Gastroesophageal sphincter (tissue), 3 donors: ENCODE measurements around the gene PARD3.

Source experiments
- EP300 ChIP-seq: sonication (generic); formaldehyde crosslinking; IDR thresholded peaks from one replicate; pipeline ENCODE4 v1.6.1; 2017; ENCODE audit warnings: antibody characterized with exemption, mild to moderate bottlenecking
- POLR2A ChIP-seq, 2 donors: fragments of 450-650 bp; IDR thresholded peaks; one replicate each; pipeline ENCODE4 v1.6.1; 2017; ENCODE audit warnings: antibody characterized with exemption in 2 of 2, mild to moderate bottlenecking in 2 of 2, moderate library complexity in 1 of 2
- TF ChIP-seq, protein P1 (sequence below), 4 experiments: fragments of 200-600 bp in 2 of 4; fragments of 450-650 bp in 2 of 4; sonication (generic) in 1 of 4; IDR thresholded peaks; one replicate each; pipeline ENCODE4 v1.5.1; 2017 to 2019; ENCODE audit warnings: antibody characterized with exemption in 4 of 4, mild to moderate bottlenecking in 2 of 4, moderate library complexity in 2 of 4

DNA sequence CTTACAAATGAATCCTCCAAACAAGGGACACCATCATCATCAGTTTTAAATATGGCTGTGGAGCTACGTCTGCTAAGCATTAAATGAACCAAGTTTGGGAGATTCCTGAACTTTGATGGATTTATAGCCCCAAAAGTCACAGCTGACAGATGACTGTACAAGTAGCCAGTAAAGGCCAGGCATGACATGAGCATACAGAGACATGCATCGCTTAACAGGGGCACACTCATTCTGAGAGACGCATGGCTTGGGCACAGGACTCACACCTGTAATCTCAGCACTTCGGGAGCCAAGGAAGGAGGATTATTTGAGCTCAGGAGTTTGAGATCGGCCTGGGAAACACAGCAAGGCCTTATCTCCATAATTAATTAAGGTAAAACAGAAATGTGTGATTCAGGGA lies 166.2 kb downstream of the PARD3 start:
- TF ChIP-seq, protein P1, sequence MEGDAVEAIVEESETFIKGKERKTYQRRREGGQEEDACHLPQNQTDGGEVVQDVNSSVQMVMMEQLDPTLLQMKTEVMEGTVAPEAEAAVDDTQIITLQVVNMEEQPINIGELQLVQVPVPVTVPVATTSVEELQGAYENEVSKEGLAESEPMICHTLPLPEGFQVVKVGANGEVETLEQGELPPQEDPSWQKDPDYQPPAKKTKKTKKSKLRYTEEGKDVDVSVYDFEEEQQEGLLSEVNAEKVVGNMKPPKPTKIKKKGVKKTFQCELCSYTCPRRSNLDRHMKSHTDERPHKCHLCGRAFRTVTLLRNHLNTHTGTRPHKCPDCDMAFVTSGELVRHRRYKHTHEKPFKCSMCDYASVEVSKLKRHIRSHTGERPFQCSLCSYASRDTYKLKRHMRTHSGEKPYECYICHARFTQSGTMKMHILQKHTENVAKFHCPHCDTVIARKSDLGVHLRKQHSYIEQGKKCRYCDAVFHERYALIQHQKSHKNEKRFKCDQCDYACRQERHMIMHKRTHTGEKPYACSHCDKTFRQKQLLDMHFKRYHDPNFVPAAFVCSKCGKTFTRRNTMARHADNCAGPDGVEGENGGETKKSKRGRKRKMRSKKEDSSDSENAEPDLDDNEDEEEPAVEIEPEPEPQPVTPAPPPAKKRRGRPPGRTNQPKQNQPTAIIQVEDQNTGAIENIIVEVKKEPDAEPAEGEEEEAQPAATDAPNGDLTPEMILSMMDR (IDR thresholded peaks at IDR 0.05), result no peak
- no peak for TF ChIP-seq EP300
- TF ChIP-seq POLR2A (IDR thresholded peaks at IDR 0.05), result no peak
